H9 (cell line): ENCODE data around the gene PRMT2. TPM values are rescaled to one million over a fixed set of nuclear protein-coding genes. Genes with fewer than 3 reads are reported as not detected.

Source experiments
- DNase-seq: peaks from one replicate; pipeline ENCODE4 v3.0.0-alpha.2; 2017
- H2AFZ ChIP-seq: one replicate; pipeline ENCODE4 v1.6.1; 2013; ENCODE audit warnings: mild to moderate bottlenecking, low read length, control low read depth, moderate library complexity
- H2AK5ac ChIP-seq: 2 replicates; pipeline ENCODE4 v1.6.1; 2013; ENCODE audit warnings: low read length, control low read depth, mixed read lengths; ENCODE audit not compliant: insufficient read length
- H2BK120ac ChIP-seq: one replicate; pipeline ENCODE4 v1.6.1; 2013; ENCODE audit warnings: low read depth, mild to moderate bottlenecking, low read length, control low read depth, inconsistent platforms; ENCODE audit not compliant: poor library complexity, severe bottlenecking
- H2BK12ac ChIP-seq: 2 replicates; pipeline ENCODE4 v1.6.1; 2013; ENCODE audit warnings: low read length, control low read depth, mixed read lengths, low read depth; ENCODE audit not compliant: insufficient read length
- H2BK15ac ChIP-seq: 2 replicates; pipeline ENCODE4 v1.6.1; 2013; ENCODE audit warnings: low read depth, low read length, control low read depth
- H2BK20ac ChIP-seq: one replicate; pipeline ENCODE4 v1.6.1; 2013; ENCODE audit warnings: low read depth, mild to moderate bottlenecking, low read length, control low read depth, inconsistent platforms; ENCODE audit not compliant: poor library complexity, severe bottlenecking
- H2BK5ac ChIP-seq: 2 replicates; pipeline ENCODE4 v1.6.1; 2013; ENCODE audit warnings: low read length, control low read depth, mixed read lengths; ENCODE audit not compliant: insufficient read length
- H3K14ac ChIP-seq: 2 replicates; pipeline ENCODE4 v1.6.1; 2013; ENCODE audit warnings: low read length, control low read depth; ENCODE audit not compliant: insufficient read depth
- H3K18ac ChIP-seq: 2 replicates; pipeline ENCODE4 v1.6.1; 2013; ENCODE audit warnings: low read depth, mild to moderate bottlenecking, mixed read lengths, low read length, control low read depth; ENCODE audit not compliant: insufficient read length
- H3K23ac ChIP-seq: 2 replicates; pipeline ENCODE4 v1.6.1; 2013; ENCODE audit warnings: low read length, control low read depth, mixed read lengths, low read depth; ENCODE audit not compliant: insufficient read length
- H3K23me2 ChIP-seq: 2 replicates; pipeline ENCODE4 v1.6.1; 2013; ENCODE audit warnings: low read depth, mild to moderate bottlenecking, mixed read lengths, low read length, control low read depth; ENCODE audit not compliant: insufficient read length, poor library complexity, severe bottlenecking
- H3K27ac ChIP-seq: 2 replicates; pipeline ENCODE4 v1.5.1; 2013; ENCODE audit warnings: low read length, control low read depth, mixed read lengths, low read depth; ENCODE audit not compliant: insufficient read length
- H3K27me3 ChIP-seq: 2 replicates; pipeline ENCODE4 v1.6.1; 2013; ENCODE audit warnings: low read length, control low read depth, inconsistent platforms; ENCODE audit not compliant: insufficient read depth
- H3K4ac ChIP-seq: 2 replicates; pipeline ENCODE4 v1.6.1; 2013; ENCODE audit warnings: low read depth, mild to moderate bottlenecking, control low read depth, inconsistent platforms, low read length, moderate library complexity
- H3K4me1 ChIP-seq: 2 replicates; pipeline ENCODE4 v1.6.1; 2013; ENCODE audit warnings: low read length, control low read depth, inconsistent platforms; ENCODE audit not compliant: insufficient read depth
- H3K4me2 ChIP-seq: 2 replicates; pipeline ENCODE4 v1.6.1; 2013; ENCODE audit warnings: low read length, control low read depth, mixed read lengths; ENCODE audit not compliant: insufficient read length, insufficient read depth
- H3K56ac ChIP-seq: 2 replicates; pipeline ENCODE4 v1.6.1; 2013; ENCODE audit warnings: low read depth, mild to moderate bottlenecking, mixed read lengths, low read length, control low read depth; ENCODE audit not compliant: insufficient read length
- H3K79me1 ChIP-seq: 2 replicates; pipeline ENCODE4 v1.6.1; 2013; ENCODE audit warnings: low read depth, mild to moderate bottlenecking, moderate library complexity, low read length, control low read depth, inconsistent platforms; ENCODE audit not compliant: insufficient read depth, poor library complexity, severe bottlenecking
- H3K79me2 ChIP-seq: 2 replicates; pipeline ENCODE4 v1.6.1; 2013; ENCODE audit warnings: low read length, control low read depth, inconsistent platforms; ENCODE audit not compliant: insufficient read depth
- H3K9ac ChIP-seq: 2 replicates; pipeline ENCODE4 v1.6.1; 2013; ENCODE audit warnings: low read length, control low read depth, mixed read lengths; ENCODE audit not compliant: insufficient read length; ENCODE audit errors: extremely low read depth
- H3K9me3 ChIP-seq: one replicate; pipeline ENCODE4 v1.6.1; 2013; ENCODE audit warnings: low read depth, low read length, inconsistent platforms; ENCODE audit not compliant: control insufficient read depth
- H3T11ph ChIP-seq: one replicate; pipeline ENCODE4 v1.6.1; 2013; ENCODE audit warnings: mild to moderate bottlenecking, low read length, control low read depth, inconsistent platforms
- H4K20me1 ChIP-seq: one replicate; pipeline ENCODE4 v1.6.1; 2013; ENCODE audit not compliant: control insufficient read depth, insufficient read length, insufficient read depth
- H4K5ac ChIP-seq: 2 replicates; pipeline ENCODE4 v1.6.1; 2013; ENCODE audit warnings: low read depth, mild to moderate bottlenecking, mixed read lengths, low read length, control low read depth; ENCODE audit not compliant: insufficient read length
- H4K8ac ChIP-seq: replicated peaks from 2 replicates; pipeline ENCODE4 v1.6.1; 2013; ENCODE audit warnings: low read length, control low read depth, mixed read lengths, low read depth; ENCODE audit not compliant: insufficient read length
- H4K91ac ChIP-seq: 2 replicates; pipeline ENCODE4 v1.6.1; 2013; ENCODE audit warnings: low read depth, mild to moderate bottlenecking, moderate library complexity, mixed read lengths, low read length, control low read depth; ENCODE audit not compliant: insufficient read length
- H3K27ac Mint-ChIP-seq, 3 experiments: 2 replicates in 2 of 3; 3 replicates in 1 of 3; pipeline ENCODE4 v1.8.0; 2020 to 2021; ENCODE audit warnings: mixed read lengths in 3 of 3, mild to moderate bottlenecking in 1 of 3, moderate library complexity in 1 of 3
- H3K27me3 Mint-ChIP-seq: 2 replicates; pipeline ENCODE4 v1.8.0; 2021; ENCODE audit warnings: low read depth, mild to moderate bottlenecking, moderate library complexity, mixed read lengths
- H3K36me3 Mint-ChIP-seq, 3 experiments: 2 replicates in 2 of 3; 3 replicates in 1 of 3; pipeline ENCODE4 v1.8.0; 2020 to 2021; ENCODE audit warnings: low read depth in 3 of 3, mixed read lengths in 3 of 3; ENCODE audit not compliant: insufficient read depth in 1 of 3
- H3K4me1 Mint-ChIP-seq, 2 experiments: 2 replicates each; pipeline ENCODE4 v1.8.0; 2020; ENCODE audit warnings: mixed read lengths in 2 of 2
- H3K4me3 Mint-ChIP-seq, 2 experiments: 2 replicates in 1 of 2; 3 replicates in 1 of 2; pipeline ENCODE4 v1.8.0; 2020 to 2021; ENCODE audit warnings: mild to moderate bottlenecking in 2 of 2, mixed read lengths in 2 of 2, moderate library complexity in 1 of 2
- H3K9me3 Mint-ChIP-seq, 2 experiments: 2 replicates in 1 of 2; 3 replicates in 1 of 2; pipeline ENCODE4 v1.8.0; 2020; ENCODE audit warnings: mild to moderate bottlenecking in 2 of 2, mixed read lengths in 2 of 2, moderate library complexity in 1 of 2
- CTCF ChIP-seq: fragments of 200-600 bp; sonication (generic); conservative IDR thresholded peaks from 3 replicates; pipeline ENCODE4 v1.8.0; 2021; ENCODE audit warnings: antibody characterized with exemption, mild to moderate bottlenecking
- WGBS: extraction: QIAGEN DNeasy Blood & Tissue Kit; methylation state at CpG from one replicate; pipeline ENCODE4 v1.1.7; 2013; ENCODE audit warnings: missing lambda C conversion rate, low lambda C conversion rate, mixed read lengths; ENCODE audit not compliant: insufficient read length; ENCODE audit errors: extremely low coverage; 5-methylcytosine and 5-hydroxymethylcytosine counted together
- total RNA-seq: library from RNA; stranded (reverse); gene quantifications from 2 replicates; pipeline ENCODE4 v1.2.1, GENCODE V29; 2021

The PRMT2 gene
- total RNA-seq, 1 experiment from 2014 or later = 53.7 TPM

GRCh38 chr21:46634966-46635323, 529 bp upstream of the PRMT2 start:
- Histone ChIP-seq H3K23ac (no peak overlapping the region), H2BK5ac (no peak overlapping the region), H4K5ac (no peak overlapping the region), H2AK5ac (no peak overlapping the region), H3K79me1 (peaks cover 3% of the 10 kb centered on the region), H2BK12ac (no peak overlapping the region), H3K27ac (no peak overlapping the region), H3K4me2 (peak overlapping the region; percentile 39), H3K9me3 (no peaks in the 10 kb centered on the region), H2AFZ (no peak overlapping the region), H3K18ac (peak overlapping the region; percentile 85), H3K23me2 (peaks cover 7% of the 10 kb centered on the region), H4K20me1 (no peaks in the 10 kb centered on the region), H4K91ac (no peak overlapping the region), H2BK20ac (no peak overlapping the region), H3T11ph (no peak overlapping the region), H2BK120ac (peak overlapping the region; percentile 41), H3K27me3 (no peaks in the 10 kb centered on the region), H3K56ac (no peak overlapping the region), H3K4me1 (no peaks in the 10 kb centered on the region; the same call in 1 of the 2 replicates), H3K14ac (peak overlapping the region; percentile 51; the same call in 1 of the 2 replicates), H3K79me2 (peaks cover 2% of the 10 kb centered on the region; the same call in 1 of the 2 replicates), H2BK15ac (no peak overlapping the region), H4K8ac (no peak overlapping the region), H3K9ac (peak overlapping the region; percentile 33), H3K4ac (no peak overlapping the region)
- TF ChIP-seq CTCF = peak; percentile 27; the same call in 2 of the 3 replicates
- H3K4me1 Mint-ChIP-seq = peaks cover 21 to 24% of the 10 kb centered on the region in 2 experiments
- no peak for DNase-seq
- H3K27ac Mint-ChIP-seq = peak overlapping the region; percentile 36 to 98 (median 96)
- no CpG with 5 or more reads among the region's 14 CpGs for WGBS
- no peaks in the 10 kb centered on the region for H3K27me3 Mint-ChIP-seq
- peak overlapping the region; percentile 87 to 94 for H3K4me3 Mint-ChIP-seq
- H3K36me3 Mint-ChIP-seq = peaks cover 1 to 8% (median 8%) of the 10 kb centered on the region in 3 experiments; a peak in 6 of 7 replicates
- H3K9me3 Mint-ChIP-seq = 0 out of 5 replicates have a peak, but pooled peaks cover 0 to 2% of the 10 kb centered on the region in 2 experiments
